Fibroblast of lung (primary cell): Measurements from ENCODE around the gene ADGRA3. TPM values are rescaled to one million over a fixed set of nuclear protein-coding genes. Genes with fewer than 3 reads are reported as not detected.
"Not testable (repeated sequence)": the region's sequence is repeated elsewhere in the genome, so short reads cannot be mapped to it uniquely, and the experiment has no call there.

Experiments
- DNase-seq, 2 donors: peaks; one replicate each; pipeline versions ENCODE4 v3.0.0 to v3.0.0-alpha.2; 2010; ENCODE audit warnings: low read depth in 2 of 2
- H2AFZ ChIP-seq: 2 replicates; pipeline ENCODE4 v1.5.1; 2012; ENCODE audit warnings: low read length, control low read depth, inconsistent platforms
- H3K27ac ChIP-seq: 2 replicates; pipeline ENCODE4 v1.5.1; 2011; ENCODE audit warnings: low read length, control low read depth; ENCODE audit not compliant: insufficient read depth
- H3K27me3 ChIP-seq: 2 replicates; pipeline ENCODE4 v1.5.1; 2011; ENCODE audit warnings: mild to moderate bottlenecking, low read length; ENCODE audit not compliant: control insufficient read depth, insufficient read depth
- H3K36me3 ChIP-seq: 2 replicates; pipeline ENCODE4 v1.5.1; 2011; ENCODE audit warnings: low read length; ENCODE audit not compliant: control insufficient read depth, insufficient read depth
- H3K4me1 ChIP-seq: 2 replicates; pipeline ENCODE4 v1.5.1; 2011; ENCODE audit warnings: low read length; ENCODE audit not compliant: control insufficient read depth, insufficient read depth; ENCODE audit errors: extremely low read depth
- H3K4me2 ChIP-seq: 2 replicates; pipeline ENCODE4 v1.5.1; 2011; ENCODE audit warnings: low read length, control low read depth; ENCODE audit not compliant: insufficient read depth; ENCODE audit errors: extremely low read depth
- H3K4me3 ChIP-seq, 4 experiments: fragments of 200-600 bp in 1 of 4; sonication (generic) in 1 of 4; replicated peaks in 1 of 4; 2 replicates each; pipeline ENCODE4 v1.5.1; 2011 to 2016; ENCODE audit warnings: low read length in 4 of 4, low read depth in 3 of 4, mild to moderate bottlenecking in 3 of 4, control low read depth in 2 of 4, inconsistent platforms in 1 of 4, mixed read lengths in 1 of 4; ENCODE audit not compliant: insufficient read depth in 1 of 4; ENCODE audit errors: control extremely low read depth in 1 of 4
- H3K79me2 ChIP-seq: 2 replicates; pipeline ENCODE4 v1.5.1; 2012; ENCODE audit warnings: mild to moderate bottlenecking, low read length, inconsistent platforms; ENCODE audit not compliant: control insufficient read depth, insufficient read depth
- H3K9ac ChIP-seq: 2 replicates; pipeline ENCODE4 v1.5.1; 2011; ENCODE audit warnings: mild to moderate bottlenecking, low read length, control low read depth; ENCODE audit not compliant: insufficient read depth
- H3K9me3 ChIP-seq: 2 replicates; pipeline ENCODE4 v1.5.1; 2012; ENCODE audit warnings: low read depth, low read length; ENCODE audit not compliant: control insufficient read depth, insufficient read depth
- H4K20me1 ChIP-seq: 2 replicates; pipeline ENCODE4 v1.5.1; 2011; ENCODE audit warnings: low read length; ENCODE audit not compliant: control insufficient read depth, insufficient read depth; ENCODE audit errors: extremely low read depth
- CTCF ChIP-seq, 2 donors: IDR thresholded peaks in 1 of 2; conservative IDR thresholded peaks in 1 of 2; 1 replicate in 1 of 2; 2 replicates in 1 of 2; pipeline ENCODE4 v1.5.1; 2011 to 2012; ENCODE audit warnings: low read length in 2 of 2, control low read depth in 1 of 2, inconsistent platforms in 1 of 2, low read depth in 1 of 2, mild to moderate bottlenecking in 1 of 2
- EZH2 ChIP-seq: IDR thresholded peaks from 2 replicates; pipeline ENCODE4 v1.5.1; 2012; ENCODE audit warnings: low read length, control low read depth, mild to moderate bottlenecking; ENCODE audit errors: missing control alignments
- polyA plus RNA-seq, 2 donors: library from polyadenylated mRNA; depleted of rRNA in 1 of 2; stranded (reverse) in 1 of 2; unstranded in 1 of 2; fragments of >200 nt; gene quantifications; 2 replicates each; pipeline ENCODE4 v1.2.1, GENCODE V29; 2011 to 2012; ENCODE audit warnings: missing spikeins in 1 of 2
- total RNA-seq: library from RNA; depleted of rRNA; stranded (reverse); fragments of >200 nt; gene quantifications from 2 replicates; pipeline ENCODE4 v1.2.1, GENCODE V29; 2014

ADGRA3 gene
- total and polyA plus RNA-seq, 2 donors (not counting 1 experiment from before 2014, with no cell fraction given), result 13.0 to 15.2 TPM

GRCh38 chr4:22384154-22384553 lies 131.7 kb downstream of the ADGRA3 start:
- H3K4me1 ChIP-seq, result peaks cover 2% of the 10 kb centered on the region
- no peak for DNase-seq
- H3K27ac ChIP-seq, result no peak overlapping the region
- H2AFZ ChIP-seq, result no peak overlapping the region
- H3K4me2 ChIP-seq, result no peak overlapping the region
- H3K9me3 ChIP-seq, result no peaks in the 10 kb centered on the region
- no peak for TF ChIP-seq CTCF (conservative IDR thresholded peaks at IDR 0.05 in 1 of 2, IDR thresholded peaks at IDR 0.05 in 1 of 2; ENCODE audit: low read depth in 1 of 2, low read length in 2 of 2)
- no peaks in the 10 kb centered on the region for H3K79me2 ChIP-seq
- no peaks in the 10 kb centered on the region for H3K27me3 ChIP-seq
- H3K9ac ChIP-seq, result no peak overlapping the region
- H3K36me3 ChIP-seq, result peaks cover 2% of the 10 kb centered on the region
- H3K4me3 ChIP-seq, result no peak overlapping the region
- H4K20me1 ChIP-seq, result no peaks in the 10 kb centered on the region

- not testable (repeated sequence) for H3K9ac ChIP-seq, H3K4me1 ChIP-seq, H4K20me1 ChIP-seq, H3K27me3 ChIP-seq, H3K79me2 ChIP-seq, H3K9me3 ChIP-seq, H3K4me2 ChIP-seq, H2AFZ ChIP-seq, H3K4me3 ChIP-seq, H3K36me3 ChIP-seq, H3K27ac ChIP-seq
- DNase-seq, result peak in 1 of 2 donors; percentile 78
Measured at GRCh38 chr4:22382216-22382615, 133.7 kb downstream of the ADGRA3 start.

GRCh38 chr4:22372986-22373385 lies 142.9 kb downstream of the ADGRA3 start:
- H3K9me3 ChIP-seq, result no peaks in the 10 kb centered on the region
- no peak overlapping the region for H3K27ac ChIP-seq
- no peaks in the 10 kb centered on the region for H3K36me3 ChIP-seq
- DNase-seq, result no peak
- H2AFZ ChIP-seq, result no peak overlapping the region
- no peak overlapping the region for H3K9ac ChIP-seq
- no peaks in the 10 kb centered on the region for H3K4me1 ChIP-seq
- no peak overlapping the region for H3K4me2 ChIP-seq
- no peaks in the 10 kb centered on the region for H3K27me3 ChIP-seq
- no peak overlapping the region for H3K4me3 ChIP-seq
- no peaks in the 10 kb centered on the region for H4K20me1 ChIP-seq
- TF ChIP-seq EZH2 (no peak), CTCF (conservative IDR thresholded peaks at IDR 0.05 in 1 of 2, IDR thresholded peaks at IDR 0.05 in 1 of 2; ENCODE audit: low read depth in 1 of 2, low read length in 2 of 2) (no peak)
- no peaks in the 10 kb centered on the region for H3K79me2 ChIP-seq
